ENCODE measurements around the gene ORC3.

ORC3 gene

DNA sequence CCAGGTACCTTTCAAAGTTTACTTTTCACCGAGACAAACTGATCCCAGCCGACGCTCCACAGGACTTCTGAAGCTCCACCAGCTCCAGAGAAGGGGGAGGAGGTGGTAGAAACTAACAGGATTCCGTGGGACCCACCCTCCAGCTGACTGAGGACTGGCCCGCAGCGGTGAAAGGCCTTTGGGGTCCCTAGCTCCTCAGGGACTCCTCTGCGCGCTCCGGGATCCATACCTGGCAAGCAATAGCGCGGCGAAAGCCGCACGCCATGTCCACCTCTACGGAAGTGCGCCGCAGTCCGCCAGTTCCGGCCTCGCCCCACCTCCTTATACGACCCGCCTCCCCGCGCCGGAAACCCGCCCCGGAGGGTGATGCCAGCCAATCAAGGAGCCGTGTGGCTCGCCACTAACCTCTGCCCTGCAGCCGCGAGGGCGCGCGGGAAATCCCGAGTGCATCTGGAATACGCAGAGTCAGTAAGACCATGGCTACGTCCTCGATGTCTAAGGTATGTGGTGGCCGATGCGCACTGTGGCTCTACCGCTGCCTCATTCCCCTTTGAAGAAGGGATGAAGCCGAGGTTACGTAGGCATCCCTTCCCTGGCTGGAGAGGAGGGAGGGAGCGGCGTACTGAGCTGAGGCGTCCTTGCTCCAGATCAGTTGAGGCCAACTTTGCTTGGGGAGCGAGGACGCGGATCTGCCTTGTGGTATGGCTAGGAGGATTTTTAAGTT lies at the start of gene ORC3, which contains the start of gene RARS2:
ORC3 (plus strand) TSS at position 443 of the 724 bp plus-strand sequence; CDS start at position 477, 34 bp downstream.
RARS2 (minus strand) TSS at position 295 of the 724 bp plus-strand sequence; CDS start at position 265, 30 bp downstream.
- peak; percentile 86 for DNase-seq (ENCODE audit: low read depth)

DNA sequence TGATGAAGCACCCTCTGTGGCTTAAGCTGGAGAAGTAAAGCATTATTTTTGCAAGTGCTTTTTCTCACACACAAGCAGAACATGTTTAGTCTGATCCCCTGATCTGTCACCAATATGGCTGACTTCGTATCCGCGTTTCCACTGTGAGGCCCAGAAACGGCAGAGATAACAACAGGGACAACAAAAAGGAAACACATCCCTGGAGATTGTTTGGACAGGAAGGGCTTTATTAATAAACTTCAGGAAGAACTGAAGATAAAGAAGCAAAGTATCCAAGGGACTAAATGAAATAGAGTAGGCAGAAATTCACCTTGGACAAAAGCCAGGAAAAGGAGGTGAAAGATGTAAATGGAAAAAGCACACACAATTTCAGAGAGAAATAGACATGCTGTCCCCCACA lies 49.4 kb upstream of the ORC3 start:
- DNase-seq (ENCODE audit: low read depth): no peak

DNA sequence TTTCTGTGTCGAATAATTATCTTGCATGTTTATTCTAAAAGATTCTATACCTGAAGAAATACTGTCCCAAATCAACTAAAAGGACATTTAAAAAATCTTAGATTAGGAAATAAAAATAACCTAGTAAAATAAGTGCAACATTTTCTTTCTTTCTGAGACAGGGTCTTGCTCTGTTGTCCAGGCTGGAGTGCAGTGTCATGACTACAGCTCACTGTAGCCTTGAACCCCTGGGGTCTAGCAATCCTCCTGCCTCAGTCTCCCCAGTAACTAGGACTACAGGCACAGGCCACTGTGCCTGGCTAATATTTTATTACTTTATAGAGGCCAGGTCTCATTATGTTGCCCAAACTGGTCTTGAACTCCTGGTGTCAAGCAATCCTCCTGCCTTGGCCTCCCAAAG lies 48.9 kb upstream of the ORC3 start:
- DNase-seq (ENCODE audit: low read depth): no peak

DNA sequence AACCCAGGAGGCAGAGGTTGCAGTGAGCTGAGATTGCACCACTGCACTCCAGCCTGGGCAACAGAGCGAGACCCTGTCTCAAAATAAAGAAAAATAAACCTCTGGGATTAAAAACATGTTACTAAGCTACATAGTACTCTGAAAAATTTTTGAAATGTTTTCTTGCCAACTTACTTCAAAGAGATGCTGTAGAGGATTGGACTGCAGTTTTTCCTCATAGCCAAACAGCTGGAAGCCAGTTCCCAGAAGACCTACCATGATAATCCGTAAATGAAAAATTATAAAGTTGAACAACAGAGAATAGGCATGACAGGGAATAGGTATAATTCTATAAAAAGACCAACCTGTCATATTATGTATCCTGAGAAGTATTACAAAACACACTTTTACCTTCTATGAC lies 48.2 kb upstream of the ORC3 start:
- DNase-seq (ENCODE audit: low read depth): no peak

DNA sequence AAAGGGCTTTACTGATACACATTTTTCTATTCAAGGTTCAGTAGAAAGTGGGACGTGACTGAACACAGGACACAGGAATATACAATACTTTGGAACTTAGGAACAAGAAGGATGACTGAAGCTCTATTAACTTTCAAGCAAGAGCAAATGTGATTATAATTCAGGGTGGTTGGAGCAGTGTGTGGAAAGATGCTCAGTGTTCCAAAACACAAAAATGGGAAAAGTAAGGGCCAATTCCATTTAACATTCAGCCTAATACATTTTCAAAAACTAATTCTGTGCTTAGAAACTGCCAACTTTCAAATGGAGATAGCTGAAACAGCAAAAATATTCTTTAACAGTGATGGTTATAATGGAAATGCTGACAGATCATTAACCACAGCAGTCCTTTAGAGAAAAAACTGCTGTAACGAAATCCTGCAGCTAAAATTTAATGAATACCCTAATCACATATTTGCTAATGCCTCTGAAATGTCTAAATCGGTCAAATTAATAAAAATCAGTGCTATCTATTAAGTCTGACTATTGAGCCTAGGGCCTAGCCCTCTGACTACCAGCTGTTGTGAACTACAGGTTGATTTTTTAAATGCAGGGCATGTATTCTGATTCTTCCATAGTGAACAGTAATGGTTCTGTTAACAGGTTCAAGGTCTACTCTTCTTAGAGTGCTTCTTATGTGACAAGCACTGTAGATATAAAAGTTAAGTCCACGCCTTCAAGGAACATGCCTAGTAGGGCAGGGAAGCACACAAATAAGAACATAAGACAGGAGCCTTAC lies 46.0 kb upstream of the ORC3 start:
- no peak for DNase-seq (ENCODE audit: low read depth)

DNA sequence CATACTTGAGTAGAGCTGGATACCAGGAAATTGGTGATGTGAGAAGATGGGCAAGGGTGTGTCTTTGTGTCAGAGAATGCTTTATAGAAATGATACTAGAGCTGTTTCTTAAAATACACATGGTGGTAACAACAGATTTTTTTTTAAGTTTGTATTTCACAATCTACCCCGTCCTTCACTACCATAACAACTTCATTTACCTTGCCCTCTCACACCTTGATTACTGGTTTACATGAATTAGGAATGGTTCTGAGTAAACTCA lies 45.5 kb upstream of the ORC3 start:
- no peak for DNase-seq (ENCODE audit: low read depth)

DNA sequence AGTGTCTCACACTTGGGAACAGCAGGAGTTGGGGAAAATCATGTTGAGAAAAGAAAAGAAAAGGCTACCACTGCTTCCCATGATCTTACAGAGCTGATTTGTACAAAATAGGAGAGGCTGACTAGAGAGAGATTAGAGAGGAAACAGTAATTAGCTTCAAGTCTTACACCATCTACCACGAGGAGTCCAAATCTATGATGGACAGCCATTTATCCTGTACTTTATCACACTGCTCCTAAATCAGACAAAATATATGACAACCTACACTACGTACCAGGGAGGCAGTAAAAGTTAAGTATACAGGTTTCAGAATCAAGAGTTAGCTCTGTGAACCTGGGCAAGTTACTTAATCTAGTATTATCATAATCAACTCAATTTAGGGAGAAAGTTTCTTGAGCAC lies 38.1 kb upstream of the ORC3 start:
- no peak for DNase-seq (ENCODE audit: low read depth)

DNA sequence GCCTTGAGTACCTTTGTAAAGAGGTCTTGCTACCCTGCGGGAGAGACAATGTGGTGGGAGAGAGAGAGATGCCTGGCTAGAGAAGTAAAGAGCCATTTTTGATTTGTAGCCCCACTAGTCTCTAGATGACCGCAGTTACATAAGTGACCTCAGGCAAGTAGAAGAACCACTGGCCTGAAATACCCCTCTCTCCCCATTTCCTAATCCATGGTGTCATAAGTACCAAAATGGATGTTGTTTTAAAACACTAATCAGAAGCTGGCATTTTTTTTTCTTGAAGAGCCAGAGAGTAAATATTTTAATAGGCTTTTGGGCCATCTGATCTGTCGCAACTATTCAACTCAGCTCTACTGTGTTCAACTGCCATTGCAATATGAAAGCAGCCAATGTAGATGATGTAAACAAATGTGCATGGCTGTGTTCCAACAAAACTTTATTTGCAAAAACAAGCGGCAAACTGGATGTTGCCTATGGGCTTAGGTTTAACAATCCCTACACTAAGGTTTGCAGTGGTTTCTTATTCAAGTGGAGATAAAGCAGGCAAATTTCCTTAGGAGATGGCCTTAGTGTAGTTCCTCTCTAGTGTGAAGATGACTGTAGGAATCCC lies 36.7 kb upstream of the ORC3 start:
- DNase-seq (ENCODE audit: low read depth): no peak

DNA sequence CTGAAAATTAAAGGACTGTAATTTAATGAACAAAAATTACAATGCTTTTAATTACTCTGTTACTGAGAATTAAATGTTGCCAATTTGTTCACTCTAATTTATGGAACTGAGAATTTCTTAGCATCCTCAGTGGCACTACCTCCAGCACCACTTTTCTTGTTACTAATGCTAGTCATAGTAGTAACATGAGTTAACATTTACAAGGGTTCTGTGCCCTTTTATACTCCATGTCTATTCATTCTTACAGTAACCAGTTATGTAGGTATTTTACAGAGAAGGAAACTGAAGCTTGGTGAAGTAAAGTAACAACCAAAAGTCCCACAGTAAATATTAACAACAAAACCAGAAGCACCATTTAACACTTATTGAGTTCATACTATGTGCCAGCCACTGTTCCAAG lies 34.4 kb upstream of the ORC3 start:
- no peak for DNase-seq (ENCODE audit: low read depth)

DNA sequence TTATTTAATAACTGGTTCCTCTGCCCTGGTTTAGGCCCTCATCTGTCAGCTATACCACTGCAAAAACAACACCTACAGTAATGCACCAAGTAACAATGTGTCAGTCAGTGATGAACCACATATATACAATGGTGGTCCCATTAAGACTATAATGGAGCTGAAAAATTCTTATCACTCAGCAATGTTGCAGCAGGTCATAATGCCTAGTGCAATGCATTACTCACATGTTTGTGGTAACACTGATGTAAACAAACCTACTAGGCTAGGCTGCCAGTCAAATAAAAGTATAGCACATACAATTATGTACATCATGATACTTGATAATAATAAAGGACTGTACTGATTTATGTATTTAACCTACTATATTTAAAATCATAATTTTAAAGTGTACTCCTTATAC lies 31.5 kb upstream of the ORC3 start:
- DNase-seq (ENCODE audit: low read depth): no peak

DNA sequence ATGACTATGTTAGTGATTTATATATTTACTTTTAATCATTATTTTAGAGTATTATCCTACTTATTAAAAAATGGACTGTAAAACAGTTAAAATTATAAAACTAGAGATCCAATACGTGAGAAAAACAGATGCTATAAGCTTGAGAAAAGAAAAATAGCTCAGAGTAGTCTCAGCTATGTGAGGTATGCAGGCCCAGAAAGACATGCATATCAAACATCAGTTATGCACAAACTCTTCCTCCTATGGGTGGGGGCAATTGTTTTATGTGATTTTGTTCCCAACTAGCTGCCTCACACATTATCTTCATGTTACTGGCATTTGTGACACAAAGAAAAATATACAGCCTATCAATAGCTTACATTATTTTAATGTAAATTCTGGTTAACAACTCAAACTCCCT lies 28.9 kb upstream of the ORC3 start:
- DNase-seq (ENCODE audit: low read depth): no peak

DNA sequence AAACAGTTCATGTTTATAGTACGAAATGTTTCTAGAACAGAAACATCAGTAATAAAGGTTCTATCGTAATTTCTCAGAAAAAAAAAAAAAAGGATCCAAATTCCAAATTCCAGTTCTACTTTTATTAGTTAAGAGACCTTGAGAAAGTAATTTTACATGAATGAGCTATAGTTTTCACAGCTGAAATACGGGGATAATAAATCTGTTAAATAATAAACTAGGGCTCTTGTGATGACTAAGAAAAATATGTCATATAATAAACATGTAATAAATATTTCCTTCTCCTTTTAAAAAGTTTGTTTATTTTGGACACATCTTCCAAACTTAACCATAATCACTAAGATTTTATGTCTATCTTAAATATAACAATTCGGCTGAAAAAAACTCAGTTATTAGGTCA lies 17.9 kb upstream of the ORC3 start:
- no peak for DNase-seq (ENCODE audit: low read depth)

DNA sequence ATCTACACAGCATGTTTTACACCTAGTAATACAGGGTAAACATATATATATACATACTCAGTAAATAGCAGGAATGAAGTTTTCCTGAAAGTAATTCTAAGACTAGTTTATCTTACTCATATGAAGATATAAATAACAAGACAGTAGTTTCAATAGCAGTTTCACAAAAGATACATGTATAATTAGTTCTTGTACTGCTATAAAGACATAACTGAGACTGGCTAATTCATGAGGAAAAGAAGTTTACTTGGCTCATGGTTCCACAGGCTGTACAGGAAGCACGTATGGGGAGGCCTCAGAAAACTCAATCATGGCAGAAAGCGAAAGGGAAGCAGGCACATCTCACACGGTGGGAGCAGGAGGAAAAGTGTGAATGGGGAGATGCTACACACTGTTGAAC lies 17.1 kb upstream of the ORC3 start:
- DNase-seq (ENCODE audit: low read depth): no peak

DNA sequence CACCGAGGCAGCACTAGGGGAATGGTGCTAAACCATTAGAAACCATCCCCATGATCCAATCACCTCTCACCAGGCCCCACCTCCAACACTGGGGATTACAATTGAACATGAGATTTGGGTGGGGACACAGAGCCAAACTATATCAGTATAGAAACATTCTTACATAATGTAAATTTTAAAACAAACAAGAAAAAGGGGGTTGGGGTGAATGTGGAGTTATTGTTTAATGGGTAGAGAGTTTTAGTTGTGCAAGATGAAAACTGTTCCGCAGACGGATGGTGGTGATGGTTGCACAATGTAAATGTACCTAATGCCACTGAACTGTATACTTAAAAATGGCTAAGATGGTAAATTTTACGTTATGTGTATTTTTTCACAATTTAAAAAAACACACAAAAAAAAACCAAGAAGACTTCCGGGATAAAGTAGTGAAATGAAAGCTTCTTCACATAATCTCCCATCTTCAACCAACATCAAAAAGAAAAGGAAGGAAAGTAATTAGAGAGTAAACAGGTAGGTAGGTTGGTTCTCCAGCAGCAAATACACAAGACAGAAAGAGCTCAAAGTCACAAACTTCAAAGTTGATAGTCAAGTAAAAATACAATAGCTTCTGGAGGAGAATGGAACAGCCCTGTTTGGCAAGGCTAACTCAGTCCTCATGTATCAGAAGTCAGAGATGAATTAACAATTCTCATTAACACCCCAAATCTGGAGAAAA lies 16.5 kb upstream of the ORC3 start:
- DNase-seq (ENCODE audit: low read depth): no peak

DNA sequence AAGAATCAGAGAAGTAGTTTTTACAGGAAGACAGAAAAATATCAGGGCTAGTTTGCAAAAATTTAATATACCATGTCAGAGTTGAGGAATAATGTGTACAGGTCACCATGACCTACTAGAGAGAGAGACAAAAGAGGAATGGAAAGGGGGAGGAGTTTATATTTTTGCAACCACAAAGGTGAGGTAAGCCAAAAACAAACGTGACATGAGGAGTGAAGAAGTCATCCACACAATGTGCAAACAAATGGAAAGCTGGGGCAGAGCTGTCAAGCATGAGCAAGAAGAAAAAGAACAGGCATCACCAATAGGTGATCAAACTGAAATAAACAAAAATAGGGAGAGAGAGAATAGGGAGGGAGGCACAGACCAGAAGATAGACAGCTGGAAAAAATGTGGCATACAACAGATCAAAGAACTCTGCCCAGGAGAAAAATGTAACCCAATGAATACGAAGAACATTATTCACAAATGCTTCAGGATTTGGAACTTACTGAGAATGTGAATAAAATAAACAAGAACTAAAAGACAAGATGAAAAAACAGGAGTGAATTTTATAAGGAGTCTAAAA lies 15.6 kb upstream of the ORC3 start:
- DNase-seq (ENCODE audit: low read depth): no peak

DNA sequence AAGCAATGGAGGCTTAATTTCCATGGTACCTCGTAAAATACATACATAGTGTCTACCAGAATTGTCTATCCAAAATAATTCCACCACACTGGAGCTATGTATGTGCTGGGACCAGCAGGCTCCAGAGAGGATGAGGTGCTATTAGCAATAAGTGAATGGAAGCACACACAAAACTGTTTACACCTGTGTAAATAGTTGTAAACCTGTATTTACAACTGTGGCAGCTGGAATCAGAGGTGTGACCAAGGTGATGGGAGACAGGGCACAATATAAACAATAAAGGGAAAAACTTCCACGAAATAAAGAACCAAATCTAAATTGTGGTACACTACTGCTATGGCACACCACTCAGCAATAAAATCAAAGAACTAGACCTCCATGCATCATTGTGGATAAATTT lies 14.5 kb upstream of the ORC3 start:
- no peak for DNase-seq (ENCODE audit: low read depth)

DNA sequence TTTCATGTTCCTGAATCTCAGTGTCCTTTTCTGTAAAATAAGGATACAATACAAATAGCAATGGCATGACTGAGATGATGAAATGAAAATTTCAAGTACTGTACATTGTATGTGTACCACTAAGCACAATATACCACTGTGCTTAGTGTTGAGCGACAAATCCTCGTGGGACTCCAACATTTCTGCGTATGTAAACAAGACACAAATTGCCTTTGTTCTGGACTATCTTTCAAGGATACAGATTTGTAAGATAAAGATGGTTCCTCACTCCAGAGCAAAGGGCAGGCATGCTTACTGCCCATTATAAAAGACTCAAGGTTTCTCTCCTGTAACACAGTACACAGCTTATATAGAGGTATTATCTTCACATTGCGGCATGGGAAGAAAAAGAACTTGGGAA lies 6.1 kb upstream of the ORC3 start:
- DNase-seq (ENCODE audit: low read depth): no peak

DNA sequence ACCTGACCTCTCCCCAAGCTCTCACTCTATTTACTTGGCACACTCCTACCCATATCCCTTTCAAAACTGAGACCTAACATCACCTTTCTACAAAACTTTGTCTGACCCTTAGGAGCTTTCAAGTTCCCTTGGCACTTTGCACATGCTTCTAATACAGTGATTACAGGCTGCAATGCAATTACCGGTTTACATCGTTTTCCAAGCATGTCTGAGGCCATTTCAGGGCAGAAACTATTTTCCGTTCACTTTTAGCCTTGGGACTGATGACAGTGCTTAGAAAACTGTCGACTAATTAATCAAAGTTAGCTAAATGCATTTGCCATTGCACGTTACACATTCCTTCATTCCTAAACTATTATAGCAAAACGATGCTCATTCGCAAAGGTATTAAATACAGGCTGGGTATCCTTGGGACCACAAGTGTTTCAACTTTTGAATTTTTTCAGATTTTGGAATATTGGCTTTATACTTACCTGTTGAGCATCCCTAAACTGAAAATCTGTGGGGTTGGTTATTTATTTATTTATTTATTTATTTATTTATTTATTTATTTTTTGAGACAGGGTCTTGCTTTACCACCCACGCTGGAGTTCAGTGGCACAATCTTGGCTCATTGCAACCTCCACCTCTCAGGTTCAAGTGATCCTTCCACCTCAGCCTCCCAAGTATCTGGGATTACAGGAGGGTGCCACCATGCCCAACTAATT lies 3.4 kb upstream of the ORC3 start:
- no peak for DNase-seq (ENCODE audit: low read depth)

DNA sequence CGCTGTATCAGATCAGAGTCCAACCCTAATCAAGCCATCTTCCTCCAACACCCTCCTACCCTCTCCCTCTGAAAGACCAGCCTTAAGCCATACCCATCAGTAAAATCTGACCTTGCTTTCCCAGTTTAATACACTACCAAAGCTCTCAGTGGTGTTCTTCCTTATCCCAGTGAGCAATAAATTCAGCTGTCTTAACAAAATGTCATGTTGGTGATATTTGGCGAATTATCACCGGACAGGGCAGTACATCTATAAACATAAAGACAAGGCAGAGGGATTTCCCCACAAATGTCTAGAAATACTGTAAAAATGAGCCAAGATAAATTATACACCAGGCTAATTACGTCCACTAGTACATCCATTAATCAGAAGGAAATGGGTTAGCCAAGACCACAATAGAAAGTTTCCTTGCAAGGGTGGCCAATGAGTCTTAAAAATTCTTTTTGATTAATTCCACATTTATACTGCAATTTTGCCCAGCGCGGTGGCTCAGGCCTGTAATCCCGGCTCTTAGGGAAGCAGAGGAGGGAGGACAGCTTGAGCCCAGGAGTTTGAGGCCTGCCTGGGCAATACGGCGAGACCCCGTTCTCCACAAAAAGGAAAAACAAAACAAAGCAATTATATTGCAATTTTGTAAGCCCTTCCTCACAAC lies 1.1 kb upstream of the ORC3 start:
- DNase-seq (ENCODE audit: low read depth): no peak

DNA sequence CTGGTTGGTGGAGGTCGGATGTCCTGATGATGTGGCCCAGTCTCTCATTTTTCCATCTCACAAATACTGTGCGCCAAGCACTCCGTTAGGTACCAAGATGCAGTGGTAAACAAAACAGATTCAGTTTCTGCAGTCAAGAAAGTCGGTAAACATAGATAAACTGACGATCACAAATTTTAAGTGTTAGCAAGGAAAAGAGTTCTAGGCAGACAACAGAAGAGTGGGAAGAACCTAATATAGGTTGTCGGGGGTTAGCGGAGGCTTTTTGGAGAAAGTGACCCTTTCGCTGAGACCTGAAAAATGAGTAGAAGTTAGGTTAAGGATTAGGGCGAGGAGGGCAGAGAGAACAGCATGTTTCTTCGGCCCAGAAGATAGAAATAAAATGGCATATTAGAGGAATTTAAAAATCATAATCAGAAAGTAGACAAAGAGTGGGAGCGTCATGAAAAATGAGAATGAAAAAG lies 514 bp downstream of the ORC3 start:
- DNase-seq (ENCODE audit: low read depth): no peak

DNA sequence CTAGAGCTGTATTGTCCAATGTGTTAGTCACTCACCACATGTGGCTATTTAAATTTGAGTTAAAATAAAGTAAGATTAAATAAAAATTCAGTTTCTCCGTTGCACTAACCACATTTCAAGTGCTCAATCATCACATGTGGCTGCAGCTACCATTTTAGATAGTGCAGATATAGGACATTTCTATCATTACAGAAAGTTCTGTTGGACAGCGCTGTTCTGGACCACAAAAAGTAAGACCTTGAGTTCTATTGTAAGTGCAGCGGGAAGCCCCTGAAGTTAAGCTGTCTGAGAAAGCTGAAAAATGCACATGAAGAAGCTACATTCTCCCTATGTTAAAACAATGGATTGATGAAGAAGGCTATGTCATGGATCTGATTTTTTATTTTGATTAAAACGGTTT lies 1.1 kb downstream of the ORC3 start:
- DNase-seq (ENCODE audit: low read depth): no peak

Data from stimulated activated CD4-positive, alpha-beta T cell treated with anti-CD3 and anti-CD28 coated beads, Interleukin-2, amount 100 ng/mL, for 4 hours (primary cell).